Skin epidermis (tissue), 12 donors: ENCODE measurements around the gene SRA1.

ENCODE experiments used
- H3K27ac ChIP-seq, 21 experiments: fragments of 200-600 bp; sonication (generic) in 11 of 21; one replicate each; pipeline ENCODE4 v1.5.0; 2020; ENCODE audit warnings: mild to moderate bottlenecking in 3 of 21, inconsistent platforms in 2 of 21, moderate library complexity in 2 of 21
- H3K4me3 ChIP-seq, 7 experiments: fragments of 200-600 bp; sonication (generic) in 2 of 7; one replicate each; pipeline ENCODE4 v1.5.0; 2020; ENCODE audit warnings: inconsistent platforms in 2 of 7, mild to moderate bottlenecking in 2 of 7, moderate library complexity in 1 of 7

SRA1 gene

DNA sequence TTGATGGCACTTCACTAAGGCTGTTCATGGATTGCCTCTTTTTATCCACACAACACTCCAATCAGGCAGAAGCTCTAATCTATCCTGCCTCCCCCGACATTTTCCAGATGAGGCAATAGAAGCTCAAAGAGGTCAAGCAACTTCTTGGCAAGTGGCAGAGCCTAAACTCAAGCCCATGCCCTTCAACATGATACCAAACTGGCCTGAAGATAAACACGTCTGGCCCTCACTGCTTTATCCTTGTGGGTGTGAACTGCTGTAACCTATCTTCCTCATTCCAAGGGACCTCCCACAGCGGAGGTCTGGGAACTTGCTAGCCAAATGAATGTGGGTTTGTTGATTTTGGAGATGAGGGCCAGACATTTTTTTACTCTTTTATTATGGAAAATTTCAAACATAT is 16.9 kb upstream of the SRA1 start:
- Histone ChIP-seq H3K27ac (no peak overlapping the region), H3K4me3 (no peak overlapping the region)

DNA sequence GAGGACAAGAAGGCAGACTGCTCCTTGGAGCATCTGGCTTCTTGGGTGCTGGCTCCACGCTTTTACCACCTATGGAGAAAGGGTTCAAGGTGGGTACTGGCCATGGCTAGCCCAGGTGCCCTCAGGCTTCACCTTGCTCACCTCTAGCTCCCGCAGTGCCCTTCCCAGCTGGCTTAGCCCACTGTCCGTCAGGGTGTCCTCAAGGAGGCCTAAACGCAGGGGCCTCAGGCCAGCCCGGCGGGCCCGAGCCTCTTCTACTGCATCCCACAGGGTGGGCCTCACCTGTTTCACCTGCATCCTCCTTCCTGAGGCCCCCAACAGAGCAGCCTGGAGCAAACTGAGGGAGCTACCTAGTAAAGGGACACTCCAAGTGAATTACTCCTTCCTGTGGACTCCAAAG is 16.4 kb upstream of the SRA1 start:
- H3K27ac ChIP-seq = no peak overlapping the region
- H3K4me3 ChIP-seq = no peak overlapping the region

DNA sequence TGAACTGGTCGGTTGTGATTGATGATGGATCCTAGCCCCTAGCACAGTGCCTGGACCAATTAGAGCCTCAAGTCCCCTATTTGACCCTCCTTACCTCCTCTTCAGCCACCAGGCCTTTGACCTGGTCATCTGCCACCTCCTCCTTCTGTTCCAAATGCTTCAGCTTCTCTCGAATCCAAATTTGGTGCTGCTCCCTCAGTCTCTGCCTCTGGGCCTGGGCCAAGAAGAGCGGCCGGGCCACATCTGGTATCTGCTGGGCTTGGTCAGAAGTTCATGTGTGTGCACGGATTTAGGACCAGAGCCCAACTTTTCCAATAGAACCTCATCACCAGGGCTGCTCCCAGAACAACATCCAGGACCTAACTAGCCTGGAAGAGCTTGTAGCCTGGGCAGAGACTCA is 13.8 kb upstream of the SRA1 start:
- H3K27ac ChIP-seq = peak overlapping the region in 3 of 21 experiments; percentile 4 to 18 (median 11)
- no peak overlapping the region for H3K4me3 ChIP-seq

DNA sequence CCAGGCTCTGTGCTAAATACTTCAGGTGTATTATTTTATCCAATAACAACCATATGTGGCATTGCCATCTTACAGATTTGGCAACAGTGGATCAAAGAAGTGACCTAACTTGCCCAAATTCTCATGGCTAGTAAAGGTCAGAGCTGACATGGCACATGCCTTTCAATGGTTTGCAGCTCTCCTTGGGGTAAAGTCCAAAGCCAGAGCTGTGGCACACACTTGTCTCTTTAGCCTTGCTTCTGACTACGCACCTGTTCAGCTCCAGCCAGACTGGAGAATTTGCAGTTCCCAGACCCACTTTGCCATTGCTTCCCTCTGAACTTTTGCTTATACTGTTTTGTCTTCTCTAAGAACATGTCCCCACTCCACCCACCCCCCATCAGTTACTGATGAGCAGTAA is 13.2 kb upstream of the SRA1 start:
- Histone ChIP-seq H3K4me3 (no peak overlapping the region), H3K27ac (peak overlapping the region in 2 of 21 experiments; percentile 18 to 51)

GRCh38 chr5:140570058-140570457 is 12.8 kb upstream of the SRA1 start:
- no peak overlapping the region for H3K4me3 ChIP-seq
- H3K27ac ChIP-seq = peak overlapping the region in 8 of 21 experiments; percentile 28 to 79 (median 60)

DNA sequence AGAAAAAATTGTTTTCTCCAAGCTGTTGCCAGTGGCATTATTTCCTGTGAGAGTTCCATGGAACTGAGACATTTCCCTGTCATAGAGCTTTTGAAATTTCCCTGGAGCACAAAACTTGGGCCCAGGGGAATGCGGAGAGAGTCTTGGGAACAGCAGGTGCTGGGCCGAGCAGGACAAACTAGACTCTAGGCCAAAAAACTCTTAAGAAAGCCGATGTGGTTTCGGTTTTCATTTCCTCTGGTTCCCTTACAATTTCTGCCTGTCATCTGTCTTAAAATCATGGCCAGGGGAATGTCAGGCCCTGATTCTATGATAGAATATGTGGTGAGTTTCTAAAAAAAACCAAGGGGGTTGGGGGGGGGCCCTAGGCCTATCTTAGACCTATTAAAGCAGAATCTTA is 11.9 kb upstream of the SRA1 start:
- peak overlapping the region in 18 of 21 experiments; percentile 6 to 79 (median 60) for H3K27ac ChIP-seq

DNA sequence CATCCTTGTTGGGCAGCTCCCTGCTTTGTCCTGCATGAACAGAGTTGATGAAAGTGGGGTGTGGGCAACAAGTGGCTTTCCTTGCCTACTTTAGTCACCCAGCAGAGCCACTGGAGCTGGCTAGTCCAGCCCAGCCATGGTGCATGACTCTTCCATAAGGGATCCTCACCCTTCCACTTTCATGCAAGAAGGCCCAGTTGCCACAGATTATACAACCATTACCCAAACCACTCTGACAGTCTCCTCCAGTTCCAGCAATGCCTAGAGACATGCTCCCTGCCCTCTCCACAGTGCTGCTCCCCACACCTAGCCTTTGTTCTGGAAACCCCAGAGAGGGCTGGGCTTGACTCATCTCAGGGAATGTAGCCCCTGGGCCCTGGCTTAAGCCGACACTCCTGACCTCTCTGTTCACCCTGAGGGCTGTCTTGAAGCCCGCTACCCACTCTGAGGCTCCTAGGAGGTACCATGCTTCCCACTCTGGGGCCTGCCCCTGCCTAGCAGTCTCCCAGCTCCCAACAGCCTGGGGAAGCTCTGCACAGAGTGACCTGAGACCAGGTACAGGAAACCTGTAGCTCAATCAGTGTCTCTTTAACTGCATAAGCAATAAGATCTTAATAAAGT is 11.3 kb upstream of the SRA1 start:
- peak overlapping the region in 19 of 21 experiments; percentile 24 to 79 (median 59) for H3K27ac ChIP-seq
- no peak overlapping the region for H3K4me3 ChIP-seq

More for the DNA sequence above, 11.9 kb upstream of the SRA1 start:
- no peak overlapping the region for H3K4me3 ChIP-seq

- Histone ChIP-seq H3K27ac (peak overlapping the region in 4 of 21 experiments; percentile 5 to 75 (median 21)), H3K4me3 (no peak overlapping the region)
Measured at GRCh38 chr5:140567871-140568270, 10.6 kb upstream of the SRA1 start.

GRCh38 chr5:140567136-140567818 is 10.0 kb upstream of the SRA1 start:
- no peak overlapping the region for H3K4me3 ChIP-seq
- peak overlapping the region in 1 of 21 experiments; percentile 59 for H3K27ac ChIP-seq

DNA sequence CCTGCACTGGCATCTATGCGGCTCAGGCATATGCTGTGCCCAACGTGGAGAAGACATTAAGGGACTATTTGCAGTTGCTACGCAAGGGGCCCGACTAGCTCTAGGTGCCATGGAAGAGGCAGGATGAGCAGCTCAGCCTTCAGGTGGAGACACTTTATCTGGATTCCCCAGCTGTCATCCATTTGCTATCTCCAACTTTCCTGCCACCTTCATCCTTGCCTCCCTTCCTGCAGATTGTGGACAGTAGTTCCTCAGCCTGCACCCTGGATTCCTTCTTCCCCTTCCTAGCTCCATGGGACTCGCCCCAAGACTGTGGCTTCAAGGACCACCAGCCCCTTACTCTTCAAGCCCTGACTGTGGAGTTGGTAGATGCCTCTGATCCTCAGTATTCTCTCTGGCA is 9.4 kb upstream of the SRA1 start:
- no peak overlapping the region for H3K4me3 ChIP-seq
- H3K27ac ChIP-seq = peak overlapping the region in 1 of 21 experiments; percentile 7

DNA sequence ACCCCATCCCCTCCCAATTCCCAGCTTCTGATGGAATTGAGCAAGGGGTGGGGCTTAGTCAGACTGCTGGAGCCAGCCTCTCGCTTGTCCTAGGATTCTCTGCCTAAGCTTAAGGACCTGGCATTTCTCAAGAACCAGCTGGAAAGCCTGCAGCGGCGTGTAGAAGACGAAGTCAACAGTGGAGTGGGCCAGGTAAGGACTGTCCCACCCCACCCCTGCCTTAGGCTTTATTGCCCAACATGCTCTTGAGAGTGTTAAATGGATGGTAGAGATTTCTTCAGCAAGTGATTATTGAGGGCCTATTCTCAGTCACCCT is 8.5 kb upstream of the SRA1 start:
- H3K27ac ChIP-seq = peak overlapping the region in 18 of 21 experiments; percentile 1 to 95 (median 89)
- H3K4me3 ChIP-seq = peak overlapping the region in 6 of 7 experiments; percentile 58 to 85 (median 64)

DNA sequence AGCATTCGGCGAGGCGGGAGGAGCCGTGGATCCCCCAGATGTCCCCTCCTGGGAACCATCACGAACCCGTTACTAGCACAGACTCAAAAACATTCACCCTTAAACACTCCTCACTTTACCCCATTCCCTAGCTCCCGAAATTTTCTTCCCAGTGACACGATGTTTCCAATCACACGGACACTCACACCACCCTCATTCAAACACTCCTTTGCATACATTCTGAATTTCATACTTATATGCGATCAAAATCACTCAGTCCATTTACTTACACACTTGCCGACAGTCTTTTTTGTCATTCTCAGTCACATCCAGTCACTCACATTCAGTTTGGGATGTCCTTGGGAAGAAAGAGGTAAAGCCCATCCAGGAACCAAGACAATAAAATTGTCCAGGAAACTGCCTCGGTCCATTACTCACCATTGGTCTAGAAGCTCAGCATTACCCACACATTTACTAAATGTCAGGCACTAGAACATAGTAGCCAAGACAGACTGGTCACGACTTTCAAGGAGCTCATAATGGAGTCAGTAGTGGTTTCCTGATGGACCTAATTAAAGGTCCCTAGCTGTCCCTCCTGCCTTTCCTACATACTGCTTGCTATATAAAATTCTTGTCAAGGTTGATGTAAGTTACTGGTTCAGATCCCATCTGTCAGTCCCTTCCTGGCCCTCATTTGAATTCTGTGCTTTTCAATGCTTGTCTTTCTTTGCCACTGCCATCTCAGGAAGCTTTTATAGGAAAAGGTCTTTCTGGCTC is 7.9 kb upstream of the SRA1 start:
- peak overlapping the region; percentile 43 to 95 (median 89) for H3K27ac ChIP-seq

DNA sequence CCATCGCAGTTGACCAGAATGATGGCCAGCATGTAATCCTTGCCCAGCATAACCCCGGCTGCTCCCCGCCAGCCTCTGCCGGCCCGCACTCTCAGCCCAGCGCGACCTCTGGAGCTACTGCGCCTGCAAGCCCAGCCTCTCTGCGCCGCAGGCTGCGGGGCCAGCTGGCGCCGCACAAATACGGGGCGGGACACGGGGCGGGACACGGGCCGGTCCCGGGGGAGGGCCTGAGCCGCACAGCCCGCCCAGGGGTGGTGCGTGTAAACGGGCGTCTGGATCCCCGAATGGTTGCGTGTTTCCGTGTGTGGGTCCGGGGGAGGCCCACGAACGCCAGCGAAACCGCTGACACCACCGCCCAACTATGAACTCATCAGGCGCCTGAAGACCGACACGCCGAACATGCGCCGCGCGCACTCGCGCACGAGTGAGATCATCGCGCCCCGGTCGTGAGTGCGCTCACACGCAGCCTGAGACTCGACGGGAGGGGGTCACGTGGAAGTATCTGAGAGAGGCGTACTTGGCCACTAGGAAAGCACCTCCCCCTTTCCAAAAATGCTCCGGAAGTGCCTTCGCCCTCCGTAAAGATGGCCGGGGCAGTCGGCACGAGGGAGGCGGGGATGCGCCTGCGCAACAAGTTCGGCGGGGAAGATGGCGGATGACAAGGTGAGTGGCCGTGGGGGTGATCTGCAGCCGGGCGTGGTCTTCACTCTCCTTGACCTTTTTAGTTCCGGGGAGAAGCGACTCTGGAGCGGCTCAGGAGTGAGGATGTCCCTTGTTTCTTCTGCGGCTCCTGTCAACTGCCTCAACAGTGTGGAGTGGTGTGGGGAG is 7.1 kb upstream of the SRA1 start, which contains the start of the genes APBB3 and SLC35A4:
Gene APBB3, minus strand, starts transcription at position 403 of the 828 bp plus-strand sequence. Its CDS starts 353 bp downstream, at position 50.
Gene SLC35A4, plus strand, starts transcription at position 633 of the 828 bp plus-strand sequence. CDS start 2,342 bp downstream, outside the sequence.
- Histone ChIP-seq H3K27ac (peak within 1 kb of the TSS; percentile 43 to 95 (median 89)), H3K4me3 (peak within 1 kb of the TSS; percentile 58 to 85 (median 65))

More for the DNA sequence above, 7.9 kb upstream of the SRA1 start:
- H3K4me3 ChIP-seq = peak overlapping the region; percentile 58 to 85 (median 65)

GRCh38 chr5:140563596-140563995 is 6.3 kb upstream of the SRA1 start:
- H3K4me3 ChIP-seq = peak overlapping the region; percentile 58 to 85 (median 65)

GRCh38 chr5:140561753-140562523 is 4.7 kb upstream of the SRA1 start:
- no peak overlapping the region for H3K4me3 ChIP-seq
- no peak overlapping the region for H3K27ac ChIP-seq

More at GRCh38 chr5:140563596-140563995, 6.3 kb upstream of the SRA1 start:
- H3K27ac ChIP-seq = peak overlapping the region in 20 of 21 experiments; percentile 34 to 95 (median 89)

DNA sequence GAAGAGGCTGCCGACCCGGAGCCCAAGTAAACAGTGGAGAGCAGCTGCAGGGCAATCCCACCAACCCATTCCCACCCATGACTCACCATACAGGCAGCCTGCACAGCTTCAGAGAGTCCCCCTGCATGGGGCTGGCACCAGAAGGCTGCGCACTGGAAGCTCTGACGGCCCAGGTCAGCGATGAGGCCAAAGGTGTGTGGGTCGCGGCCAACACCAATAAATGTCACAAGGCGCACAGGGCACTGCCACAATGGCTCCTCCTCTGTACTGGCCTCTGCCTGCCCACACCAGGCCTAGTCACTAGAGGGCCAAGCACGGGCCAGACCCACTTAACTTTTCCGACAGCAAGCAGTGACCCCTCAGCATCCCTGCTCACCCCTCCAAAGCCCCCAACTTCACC is 3.0 kb upstream of the SRA1 start:
- Histone ChIP-seq H3K27ac (no peak overlapping the region), H3K4me3 (no peak overlapping the region)

GRCh38 chr5:140558542-140558941 is 1.3 kb upstream of the SRA1 start:
- peak overlapping the region in 5 of 21 experiments; percentile 88 to 97 (median 96) for H3K27ac ChIP-seq
- no peak overlapping the region for H3K4me3 ChIP-seq

DNA sequence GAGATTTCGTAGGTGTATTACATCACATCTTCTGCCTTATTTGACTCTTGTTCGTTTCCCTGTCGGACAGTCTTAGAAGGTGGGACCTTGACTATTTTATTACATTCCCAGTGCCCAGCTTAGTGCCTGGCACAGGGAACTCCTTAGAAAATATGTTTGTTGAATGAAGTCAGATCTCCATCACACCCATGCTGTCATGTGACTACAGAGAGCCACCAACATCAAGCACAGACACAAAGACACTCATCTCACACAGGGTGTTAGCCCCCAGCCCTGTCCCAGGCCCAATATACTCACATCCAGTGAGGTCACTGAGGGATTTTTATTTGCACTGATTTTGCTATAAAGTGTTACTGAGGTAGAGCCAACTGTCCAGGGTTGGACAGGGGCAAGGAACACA is 692 bp upstream of the SRA1 start:
- Histone ChIP-seq H3K4me3 (no peak overlapping the region), H3K27ac (peak overlapping the region in 19 of 21 experiments; percentile 79 to 97 (median 92))
